ENCODE measurements around the gene RAB3IL1. TPM values are rescaled to one million over a fixed set of nuclear protein-coding genes. Genes with fewer than 3 reads are reported as not detected.

RAB3IL1 gene
- total and polyA plus RNA-seq, 2 of the 13 experiments (the other 11 are each of a cell fraction or from before 2014, with no cell fraction given), result 1.2 to 2.0 TPM

- TF ChIP-seq NFYB (CRISPR knock-in tag; IDR thresholded peaks at IDR 0.05), result peak; percentile 64
- TF ChIP-seq ZNF598 (CRISPR knock-in tag; IDR thresholded peaks at IDR 0.05; ENCODE audit: borderline replicate concordance), result no peak
- peak in 1 of 2 experiments; percentile 99; a peak in 2 of 4 replicates for TF ChIP-seq ATF4 (CRISPR knock-in tag; IDR thresholded peaks at IDR 0.05)
- peak; percentile 50; the same call in 1 of the 2 replicates for TF ChIP-seq SMAD3 (CRISPR knock-in tag; IDR thresholded peaks at IDR 0.05)
- TF ChIP-seq ZNF280B (CRISPR knock-in tag; IDR thresholded peaks at IDR 0.05; ENCODE audit: borderline replicate concordance), result no peak
- TF ChIP-seq TFDP2 (CRISPR knock-in tag; IDR thresholded peaks at IDR 0.05), result no peak
- peak in 1 of 2 experiments; percentile 56; a peak in 1 of 4 replicates for TF ChIP-seq KLF16 (CRISPR knock-in tag; IDR thresholded peaks at IDR 0.05)
- peak; percentile 78 for TF ChIP-seq CREB1 (IDR thresholded peaks at IDR 0.05)
- TF ChIP-seq CREB1 (CRISPR knock-in tag; IDR thresholded peaks at IDR 0.05), result no peak
- TF ChIP-seq POLR2G (IDR thresholded peaks at IDR 0.05; ENCODE audit: low read depth, low read length), result peak; percentile 27; the same call in 1 of the 2 replicates
- TF ChIP-seq GATAD2A (CRISPR knock-in tag; IDR thresholded peaks at IDR 0.05), result peak; percentile 9; the same call in 1 of the 2 replicates
- TF ChIP-seq ZFP82 (CRISPR knock-in tag; IDR thresholded peaks at IDR 0.05; ENCODE audit: borderline replicate concordance), result no peak
- no peak for TF ChIP-seq SP2 (CRISPR knock-in tag; IDR thresholded peaks at IDR 0.05)
- TF ChIP-seq POLR2A (IDR thresholded peaks at IDR 0.05; ENCODE audit: insufficient read depth in 1 of 2, low read depth in 2 of 2, low read length in 2 of 2), result peak; percentile 6 to 19; a peak in 1 of 4 replicates
- 0 out of 2 replicates have a peak, but pooled peaks have one; percentile 7 for TF ChIP-seq FOSL2 (CRISPR knock-in tag; IDR thresholded peaks at IDR 0.05)
- no peak for TF ChIP-seq CHD4 (IDR thresholded peaks at IDR 0.05; ENCODE audit: borderline replicate concordance, low read length)
- peak; percentile 93 for TF ChIP-seq ATF2 (CRISPR knock-in tag; IDR thresholded peaks at IDR 0.05)
- peak; percentile 61 for TF ChIP-seq NFYC (CRISPR knock-in tag; IDR thresholded peaks at IDR 0.05)
- peak; percentile 92; the same call in 1 of the 2 replicates for TF ChIP-seq DDIT3 (CRISPR knock-in tag; IDR thresholded peaks at IDR 0.05)
- peak; percentile 67 for TF ChIP-seq CEBPG (CRISPR knock-in tag; IDR thresholded peaks at IDR 0.05)
- TF ChIP-seq BRCA1 (CRISPR knock-in tag; IDR thresholded peaks at IDR 0.05), result no peak
Measured at GRCh38 chr11:61949169-61950034, 32.0 kb upstream of the RAB3IL1 start (continued).
